ENCODE data around the gene MYO5A.
A peak's percentile ranks its signal among the peaks of the same experiment; 100 is the strongest.
"Not testable (repeated sequence)": the region's sequence is repeated elsewhere in the genome, so short reads cannot be mapped to it uniquely, and the experiment has no call there.

The MYO5A gene

DNA sequence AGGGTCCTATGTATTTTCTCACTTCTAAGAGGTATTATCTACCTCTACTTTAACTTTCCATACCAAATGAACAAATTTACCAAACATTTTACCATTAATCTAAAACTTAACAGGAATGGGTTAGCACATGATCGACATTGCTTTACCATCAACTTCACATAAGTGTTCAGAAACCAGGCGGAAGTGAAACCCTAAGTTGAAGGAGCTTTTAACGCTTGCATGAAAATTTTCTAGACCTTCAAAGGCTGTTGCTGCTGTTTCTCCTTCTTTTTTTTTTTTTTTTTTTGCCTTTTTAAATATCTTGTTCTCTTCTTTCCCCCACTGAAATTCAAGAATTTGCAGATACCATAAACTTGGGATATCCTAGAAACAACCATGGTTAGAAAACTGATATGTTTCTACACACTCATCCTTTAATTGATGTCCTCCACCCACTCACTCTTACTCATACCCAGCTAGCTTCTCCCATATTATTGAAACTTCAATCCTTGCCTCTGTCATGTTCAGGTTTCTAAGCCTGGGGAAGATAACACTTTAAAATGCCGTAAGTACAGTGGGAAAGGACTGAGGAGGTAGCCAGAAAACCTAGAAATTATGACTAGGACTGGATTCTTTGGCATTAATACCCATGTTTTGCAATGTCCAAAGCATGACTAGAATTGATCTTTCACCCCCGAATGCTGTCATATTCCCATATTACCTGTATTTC, 24.7 kb downstream of the MYO5A start:
- DNase-seq: no peak

DNA sequence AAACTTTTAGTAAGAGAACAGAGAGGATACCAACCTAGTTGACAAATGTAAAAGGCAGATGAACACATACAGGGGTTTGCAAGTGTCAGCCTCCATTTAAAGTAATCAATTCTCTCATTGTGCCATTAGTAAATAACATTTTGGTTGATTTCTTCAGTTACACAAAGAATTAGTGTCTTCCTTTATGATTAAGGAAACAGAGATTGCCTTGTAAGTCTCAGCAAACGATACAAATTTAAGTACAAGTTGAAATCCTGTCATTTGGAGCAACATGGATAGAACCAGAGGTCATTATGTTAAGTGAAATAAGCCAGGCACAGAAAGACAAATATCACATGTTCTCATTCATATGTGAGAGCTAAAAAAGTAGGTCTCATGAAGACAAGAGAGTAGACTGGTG, 26.1 kb downstream of the MYO5A start:
- no peak for DNase-seq

DNA sequence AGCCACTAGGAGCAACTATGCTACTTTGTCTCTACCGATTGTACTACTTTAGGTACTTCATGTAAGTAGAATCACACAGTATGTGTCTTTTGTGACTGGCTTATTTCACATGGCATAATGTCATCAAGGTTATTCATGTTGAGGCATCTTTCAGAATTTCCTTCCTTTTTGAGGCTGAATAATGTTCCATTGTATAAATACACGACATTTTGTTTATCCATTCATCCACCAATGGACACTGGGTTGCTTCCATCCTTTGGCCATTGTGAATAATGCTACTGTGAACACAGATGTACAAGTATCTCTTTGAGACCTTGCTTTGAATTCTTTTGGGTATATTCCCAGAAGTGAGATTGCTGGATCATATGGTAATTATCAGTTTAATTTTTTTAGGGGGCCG, 29.2 kb downstream of the MYO5A start:
- DNase-seq: no peak

DNA sequence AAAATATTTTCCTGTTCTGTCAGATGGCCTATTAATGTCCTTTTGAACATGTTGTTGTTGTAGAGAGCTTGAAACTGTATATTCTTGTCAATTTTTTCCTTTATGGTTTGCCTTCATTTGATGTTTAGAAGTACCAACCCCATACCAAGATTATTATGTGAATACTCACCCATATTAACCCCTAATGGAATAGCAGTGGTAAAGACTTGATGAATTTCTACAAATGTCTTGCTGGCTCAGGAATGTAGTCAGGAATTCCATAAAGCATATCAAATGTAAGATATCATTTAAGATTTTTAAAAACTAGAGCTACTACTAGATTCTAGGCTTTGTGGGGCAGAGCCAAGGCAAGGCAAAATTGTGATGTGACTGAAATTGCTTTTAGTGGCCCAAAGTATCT, 30.0 kb downstream of the MYO5A start:
- DNase-seq: no peak

DNA sequence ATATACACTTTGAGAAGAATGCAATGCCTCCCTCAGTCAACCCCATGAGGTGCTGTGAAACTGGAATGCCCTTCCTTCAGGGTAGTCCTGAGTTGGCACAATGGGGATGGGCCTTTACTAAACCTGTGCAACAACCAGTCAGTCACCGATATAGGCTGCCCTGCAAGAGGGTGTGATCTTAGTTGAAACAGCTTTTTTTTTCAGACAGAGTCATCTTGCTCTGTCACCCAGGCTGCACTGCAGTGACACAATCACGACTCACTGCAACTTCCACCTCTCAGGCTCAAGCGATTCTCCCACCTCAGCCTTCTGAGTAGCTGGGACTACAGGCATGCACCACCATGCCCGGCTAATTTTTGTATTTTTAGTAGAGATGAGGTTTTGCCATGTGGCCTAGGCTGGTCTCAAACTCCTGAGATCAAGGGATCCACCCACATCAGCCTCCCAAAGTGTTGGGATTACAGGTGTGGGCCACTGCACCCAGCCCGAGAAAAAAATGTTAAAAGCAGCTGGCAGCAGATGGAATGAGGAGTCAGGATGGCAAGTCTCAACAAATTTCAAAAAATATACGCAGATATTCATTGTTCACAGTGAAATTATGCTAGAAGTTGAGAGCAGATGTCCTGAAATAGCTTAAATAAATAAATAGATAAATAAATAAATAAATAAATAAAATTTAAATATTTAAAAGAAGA, 31.8 kb downstream of the MYO5A start:
- no peak for DNase-seq

DNA sequence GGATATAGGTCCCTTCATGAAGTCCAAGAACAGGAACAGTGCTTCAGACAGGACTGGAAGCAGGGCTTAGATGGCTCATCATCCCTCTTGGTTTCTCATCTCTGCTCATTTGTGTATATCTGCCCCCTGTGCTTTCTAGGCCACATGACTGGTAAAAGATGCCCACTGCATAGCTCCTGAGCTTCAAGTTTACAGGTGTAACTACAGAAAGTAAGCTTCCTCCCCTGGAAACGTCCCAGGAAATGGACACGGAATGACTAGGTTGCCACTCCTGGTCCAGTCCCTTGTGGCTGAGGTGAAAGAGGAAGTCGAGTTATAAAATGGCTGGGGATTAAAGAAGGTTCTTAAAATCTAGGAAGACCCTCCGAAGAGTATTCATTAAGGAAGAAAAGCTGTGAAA, 32.5 kb downstream of the MYO5A start:
- no peak for DNase-seq

DNA sequence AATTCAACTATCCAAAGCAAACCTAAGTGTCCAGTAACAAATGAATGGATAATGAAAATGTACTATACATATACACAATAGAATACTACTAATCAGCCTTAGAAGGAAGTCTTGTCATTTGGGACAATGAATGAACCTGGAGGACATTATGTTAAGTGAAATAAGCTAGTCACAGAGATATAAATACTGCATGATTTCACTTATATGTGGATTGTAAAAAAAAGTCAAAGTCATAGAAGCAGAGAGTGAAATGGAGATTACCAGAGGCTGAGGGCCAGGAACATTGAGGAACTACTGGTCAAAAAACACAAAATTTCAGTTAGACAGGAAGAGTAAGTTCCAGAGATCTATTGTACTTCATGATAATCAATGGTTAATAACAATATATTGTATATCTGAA, 33.6 kb downstream of the MYO5A start:
- DNase-seq: no peak

DNA sequence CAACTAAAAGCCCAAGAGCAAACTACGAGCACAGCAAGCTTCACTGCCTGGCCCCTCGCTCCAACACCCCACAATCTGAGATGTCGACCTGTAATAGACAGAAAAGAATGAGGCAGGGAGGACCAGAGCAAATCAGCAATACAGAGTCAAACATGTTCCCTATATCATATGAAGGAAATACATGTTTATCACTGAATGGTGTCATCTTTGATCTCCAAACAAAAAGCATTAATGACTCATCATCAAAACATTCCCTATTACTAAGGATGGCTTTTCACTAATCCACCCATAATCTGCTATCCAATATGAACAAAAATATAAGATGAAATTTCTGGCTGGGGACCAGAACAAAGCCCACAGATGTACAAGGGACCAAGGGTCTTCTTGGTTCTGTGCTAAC, 34.7 kb downstream of the MYO5A start:
- no peak for DNase-seq

DNA sequence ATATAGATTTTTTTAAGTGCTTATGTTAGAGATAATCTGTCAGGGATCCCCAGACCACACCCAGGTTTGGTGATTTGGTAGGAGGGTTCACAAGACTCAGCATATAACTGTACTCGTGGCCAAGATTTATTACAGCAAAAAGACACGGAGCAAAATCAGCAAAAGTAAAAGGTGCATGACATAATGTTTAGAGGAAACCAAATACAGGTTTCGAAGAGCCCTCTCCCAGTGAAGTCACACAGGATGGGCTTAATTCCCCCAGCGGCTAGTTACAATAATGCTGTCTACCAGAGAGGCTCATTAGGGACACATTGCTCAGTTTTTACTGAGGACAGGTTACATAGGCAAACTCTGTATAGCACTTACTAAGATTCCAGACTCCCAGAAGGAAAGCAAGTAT, 36.5 kb downstream of the MYO5A start:
- no peak for DNase-seq

DNA sequence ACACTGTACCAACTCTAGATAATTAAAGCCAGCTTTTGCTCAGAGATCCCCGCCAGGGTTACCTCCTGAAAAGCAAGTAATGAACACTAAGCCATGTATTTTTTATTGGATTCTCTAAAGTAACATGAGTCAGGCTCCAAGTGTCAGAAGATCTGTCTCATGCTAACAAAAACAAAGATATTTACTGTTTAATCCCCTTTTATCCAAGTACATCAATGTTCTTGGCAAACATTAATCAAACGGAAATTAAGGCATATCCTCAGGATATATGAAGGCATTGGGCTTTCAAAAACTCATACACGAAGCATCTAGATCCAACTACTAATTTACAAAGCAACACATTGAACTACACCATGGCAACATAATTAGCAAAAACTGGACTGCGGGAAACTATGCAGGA, 37.2 kb downstream of the MYO5A start:
- no peak for DNase-seq

DNA sequence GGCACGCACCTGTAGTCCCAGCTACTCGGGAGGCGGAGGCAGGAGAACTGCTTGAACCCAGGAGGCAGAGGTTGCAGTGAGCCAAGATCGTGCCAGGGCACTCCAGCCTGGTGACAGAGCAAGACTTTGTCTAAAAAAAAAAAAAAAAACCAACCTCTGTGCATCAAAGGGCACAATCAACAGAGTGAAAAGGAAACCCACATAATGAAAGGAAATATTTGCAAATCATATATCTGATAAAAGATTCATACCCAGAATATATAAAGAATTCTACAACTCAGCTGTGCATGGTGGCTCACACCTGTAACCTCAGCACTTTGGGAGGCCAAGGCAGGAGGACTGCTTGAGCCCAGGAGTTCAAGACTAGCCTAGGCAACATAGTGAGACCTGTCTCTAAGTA, 39.2 kb downstream of the MYO5A start:
- DNase-seq: not testable (repeated sequence)

DNA sequence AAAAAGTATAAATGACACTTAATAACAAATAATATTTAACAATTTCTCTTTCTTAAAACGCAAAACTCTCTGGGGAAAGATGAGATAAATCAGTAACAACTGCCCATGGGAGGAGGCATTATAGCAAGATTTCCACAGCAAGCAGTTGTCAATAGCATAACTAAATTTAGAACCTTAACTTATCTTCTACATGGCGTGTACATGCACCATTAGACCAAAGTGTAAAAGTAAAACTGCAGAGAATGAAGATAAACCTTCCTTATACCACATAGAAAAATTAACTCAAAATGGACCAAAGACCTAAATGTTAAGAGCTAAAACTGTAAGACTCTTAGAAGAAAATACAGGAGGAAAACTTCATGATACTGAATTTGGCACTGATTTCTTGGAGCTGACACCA, 39.9 kb downstream of the MYO5A start:
- DNase-seq: no peak

DNA sequence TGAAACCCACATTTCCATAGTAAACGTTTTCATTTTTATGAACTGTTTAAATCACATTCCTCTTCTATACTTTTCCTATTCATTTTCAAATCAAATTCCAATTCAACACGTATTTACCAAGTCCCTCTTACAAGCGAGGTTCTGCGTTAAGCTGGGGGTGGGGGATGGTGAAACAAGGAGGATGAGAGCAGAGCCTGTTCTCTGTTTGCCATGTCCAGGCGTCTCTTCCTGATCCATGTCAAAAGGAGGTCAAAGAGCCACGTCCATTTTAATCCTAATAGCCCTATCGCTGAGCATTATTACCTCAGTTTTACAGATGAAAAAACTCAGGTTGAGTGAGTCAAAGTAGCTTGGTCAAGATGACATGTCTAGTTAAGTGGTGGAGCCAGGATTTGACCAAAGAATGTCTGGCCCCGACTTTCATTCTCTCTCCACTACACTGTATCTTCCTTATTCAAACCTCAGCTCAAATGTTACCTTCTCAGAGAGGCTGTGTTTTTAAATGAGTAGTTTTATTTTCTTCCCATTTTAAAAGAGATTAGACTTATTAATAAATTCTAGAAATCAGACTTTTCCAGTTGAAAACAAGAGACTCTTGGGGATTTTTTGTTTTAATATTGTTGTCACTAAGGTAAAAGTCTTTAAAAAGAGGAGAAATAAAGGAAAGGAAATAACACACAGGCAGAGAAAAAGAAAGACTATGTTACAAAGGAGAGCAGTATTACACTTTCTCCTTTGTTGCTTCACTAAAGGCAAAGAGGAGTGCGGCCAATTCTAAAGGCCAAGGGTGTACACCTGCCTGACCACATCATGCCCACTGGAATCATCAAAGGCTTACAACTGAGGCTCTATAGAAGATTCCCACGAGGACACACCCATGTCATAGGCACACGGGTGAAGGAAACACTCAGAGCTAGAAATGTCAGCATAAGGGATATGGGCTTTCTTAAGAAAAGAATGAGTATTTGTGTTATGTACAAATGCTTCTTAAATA, 42.4 kb downstream of the MYO5A start:
- DNase-seq: no peak

DNA sequence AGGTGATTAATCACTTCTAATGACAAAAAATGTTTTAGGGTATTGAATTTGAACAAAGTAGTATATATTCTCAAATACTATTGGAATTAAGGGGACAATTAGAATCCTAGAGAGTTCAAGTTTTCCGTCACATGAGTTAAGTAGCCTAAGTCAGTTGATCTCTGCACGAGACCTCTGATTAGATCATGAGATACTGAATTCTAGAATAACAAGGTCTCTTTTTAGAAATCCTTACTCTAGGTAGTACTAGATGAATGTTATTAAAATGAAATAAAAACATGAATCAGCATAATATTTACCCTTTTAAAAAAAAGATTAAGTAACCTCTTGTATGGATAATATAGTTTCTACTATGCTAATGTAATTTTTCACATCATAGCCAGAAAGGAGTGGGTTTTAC, 43.4 kb downstream of the MYO5A start:
- no peak for DNase-seq

DNA sequence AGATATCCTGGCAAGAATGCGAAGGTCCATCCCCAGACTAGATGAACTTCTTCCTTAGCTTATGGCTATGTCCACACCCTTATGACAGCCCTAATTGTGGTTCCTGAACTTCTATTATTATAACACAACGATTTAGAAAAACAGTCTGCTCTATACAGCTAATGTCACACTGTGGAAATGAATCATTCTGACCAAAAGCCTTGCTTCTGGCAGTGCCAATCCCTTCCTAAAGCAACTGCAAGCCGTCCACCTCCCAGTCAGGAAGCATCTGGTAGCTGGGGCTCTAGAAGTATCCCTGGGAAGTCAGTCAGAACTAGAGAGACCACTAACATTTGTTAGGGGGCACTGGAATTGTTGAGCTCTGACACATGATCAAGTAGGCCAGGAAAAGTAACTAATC, 45.0 kb downstream of the MYO5A start:
- no peak for DNase-seq

DNA sequence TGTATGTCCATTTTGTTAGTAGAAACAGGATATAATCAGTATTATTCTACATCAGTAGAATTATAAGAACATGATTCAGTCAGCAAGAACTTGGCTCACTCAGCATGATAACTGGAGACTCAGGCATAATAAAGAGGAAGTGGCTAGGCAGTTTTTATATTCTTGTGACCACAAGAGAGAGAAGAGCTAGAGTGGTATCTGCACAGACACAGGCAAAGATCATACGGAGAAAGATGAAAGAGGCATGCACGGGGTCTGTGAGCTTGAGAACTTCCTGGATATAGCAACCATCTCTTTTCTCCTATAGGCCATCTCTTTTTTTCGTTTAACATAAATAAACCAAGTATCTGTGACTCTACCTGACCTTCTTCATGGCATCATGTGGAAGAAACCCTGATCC, 46.8 kb downstream of the MYO5A start:
- DNase-seq: peak; percentile 22

DNA sequence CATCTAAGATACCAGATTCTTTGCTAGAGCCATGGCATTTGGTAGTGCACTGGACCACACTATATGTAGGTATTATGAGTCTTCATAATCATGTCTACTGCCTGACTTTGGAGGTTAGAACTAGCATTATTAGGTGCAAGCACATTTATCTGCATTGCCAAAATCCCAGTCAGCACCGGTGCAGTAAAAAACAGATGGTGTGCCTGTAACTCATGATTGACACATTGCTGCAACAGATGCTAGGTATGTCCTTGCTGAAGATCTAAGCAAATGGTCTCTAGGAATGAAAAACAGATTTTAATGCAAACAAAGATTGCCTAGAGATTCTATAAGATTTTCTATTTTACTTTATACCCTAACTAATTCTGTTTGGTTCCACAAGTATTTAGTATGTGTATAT, 47.7 kb downstream of the MYO5A start:
- DNase-seq: no peak

DNA sequence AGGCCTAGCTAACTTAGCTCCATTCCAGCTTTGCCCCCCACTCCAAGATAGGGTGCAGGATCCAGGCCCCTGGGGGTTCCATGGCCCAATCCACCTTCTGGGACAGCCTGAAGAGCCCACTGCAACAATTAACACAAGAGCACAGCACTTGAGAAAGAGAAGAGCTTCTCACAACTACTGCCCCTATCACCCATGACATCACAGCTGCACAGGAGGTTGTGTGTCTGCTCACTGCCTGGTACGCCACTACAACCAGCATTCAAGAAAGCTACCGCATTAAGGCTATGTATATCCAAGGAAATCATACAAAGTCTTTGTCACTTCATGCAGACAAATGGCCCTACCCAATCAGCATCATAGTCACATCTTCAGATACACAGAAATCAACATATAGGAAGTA, 62.0 kb downstream of the MYO5A start:
- no peak for DNase-seq

DNA sequence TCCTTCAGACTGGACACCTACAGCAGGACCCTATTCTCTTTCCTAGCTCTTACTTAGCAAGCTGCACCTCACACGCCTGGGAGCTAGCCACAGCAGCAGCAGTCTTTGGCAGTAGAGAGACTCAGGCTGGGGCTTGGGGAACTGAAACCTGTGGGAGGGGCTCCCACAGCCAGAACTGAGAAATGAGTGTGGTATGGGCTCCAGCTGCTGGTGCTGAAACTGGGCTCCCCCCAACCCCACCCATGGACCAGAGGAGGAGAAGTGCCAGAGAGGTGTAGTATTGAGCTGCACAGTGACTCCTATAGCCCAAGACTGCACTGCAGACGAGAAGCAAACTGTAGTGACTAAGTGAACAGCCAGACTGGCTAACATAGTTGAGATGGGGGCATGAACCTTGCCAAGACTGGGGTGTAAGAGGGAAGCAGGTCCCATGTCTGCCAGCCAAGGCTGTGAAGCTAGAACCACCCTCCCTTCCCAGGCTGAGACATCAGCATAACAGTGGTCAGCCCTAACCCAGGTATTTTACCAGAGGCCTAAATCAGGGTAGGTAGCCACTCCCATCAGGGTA, 62.5 kb downstream of the MYO5A start:
- DNase-seq: no peak

DNA sequence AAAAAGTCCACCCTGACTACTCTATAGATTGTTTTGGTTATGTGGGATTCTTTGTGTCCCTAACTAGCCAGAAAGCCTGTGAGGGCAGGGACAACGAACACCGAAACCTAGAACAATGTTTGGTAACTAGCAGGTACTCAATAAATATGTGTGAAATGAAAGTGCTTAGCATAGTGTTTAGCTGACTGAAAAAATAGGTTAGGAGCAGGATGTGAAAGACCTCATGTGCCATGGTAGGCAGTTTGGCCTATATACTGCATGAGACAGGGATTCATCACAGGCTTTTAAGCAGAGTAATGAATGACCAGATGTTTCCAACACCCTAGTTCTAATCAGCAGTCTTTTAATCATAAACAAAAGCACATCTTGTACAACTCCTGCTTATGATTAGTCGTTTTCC, 64.2 kb downstream of the MYO5A start:
- DNase-seq: no peak

DNA sequence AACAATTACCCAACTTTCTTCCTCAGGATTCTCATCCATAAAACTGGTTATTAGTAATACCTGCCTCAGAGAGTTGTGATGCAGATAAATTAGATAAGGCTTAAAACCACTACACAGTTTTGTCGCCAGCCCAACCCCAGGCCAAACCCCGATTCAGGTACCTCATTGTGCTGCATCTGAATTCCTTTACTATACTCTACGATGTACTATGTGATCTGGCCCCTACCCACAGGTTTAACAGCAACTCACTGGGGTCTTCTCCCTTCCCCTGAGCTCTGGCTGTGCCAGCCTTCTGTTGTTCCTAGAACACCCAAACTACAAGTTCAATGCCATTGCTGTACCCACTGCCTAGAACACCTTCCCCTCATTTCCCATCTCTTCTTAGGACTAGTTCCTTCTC, 64.6 kb downstream of the MYO5A start:
- no peak for DNase-seq

DNA sequence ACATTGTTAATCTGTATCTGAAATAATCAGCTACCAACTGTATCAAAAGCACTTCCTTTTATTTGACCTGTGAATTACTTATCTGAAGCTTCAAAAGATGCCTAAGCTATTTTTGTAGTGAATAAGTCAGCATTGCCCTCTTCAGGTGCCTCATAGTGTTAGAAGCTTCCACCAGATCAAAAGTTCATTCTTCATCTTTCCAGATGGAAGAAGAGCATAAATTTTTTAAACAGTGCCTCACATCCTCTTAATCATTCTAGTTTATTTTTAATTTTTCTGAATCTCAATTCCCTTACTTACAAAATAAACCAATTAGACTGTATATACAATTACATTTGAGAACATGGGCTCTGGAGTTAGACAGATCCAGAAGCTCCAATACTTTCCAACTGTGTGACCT, 65.0 kb downstream of the MYO5A start:
- no peak for DNase-seq

DNA sequence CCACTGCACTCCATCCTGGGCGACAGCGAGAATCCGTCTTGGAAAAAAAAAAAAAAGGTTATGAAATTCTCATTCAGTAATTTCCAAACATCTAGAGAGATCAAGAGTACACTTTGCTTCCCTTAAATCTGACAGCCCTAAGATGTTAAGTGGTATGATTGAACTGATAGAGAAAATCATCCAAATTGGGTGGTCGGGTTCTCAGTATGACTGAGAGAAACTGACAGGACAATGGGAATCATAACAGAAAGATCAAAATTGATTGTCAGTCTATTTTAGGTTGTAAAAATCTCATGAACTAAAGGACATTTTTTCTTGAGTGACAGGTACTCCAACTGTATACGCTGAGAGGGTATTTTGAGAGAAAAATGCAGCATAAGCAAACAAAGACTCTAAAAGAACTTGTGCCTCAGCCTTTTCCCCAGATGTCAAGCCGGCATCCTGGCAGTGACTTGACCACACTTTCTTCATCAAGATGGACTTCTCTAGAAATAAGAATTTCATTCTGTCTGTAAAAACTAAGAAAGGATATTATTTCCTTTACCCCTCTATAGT, 65.8 kb downstream of the MYO5A start:
- no peak for DNase-seq

All from activated CD8-positive, alpha-beta memory T cell treated with anti-CD3 and anti-CD28 coated beads, Interleukin-2, amount 50 U/mL, for 4 hours (primary cell).